Measurements from ENCODE around the gene RBM8A.

RBM8A gene

DNA sequence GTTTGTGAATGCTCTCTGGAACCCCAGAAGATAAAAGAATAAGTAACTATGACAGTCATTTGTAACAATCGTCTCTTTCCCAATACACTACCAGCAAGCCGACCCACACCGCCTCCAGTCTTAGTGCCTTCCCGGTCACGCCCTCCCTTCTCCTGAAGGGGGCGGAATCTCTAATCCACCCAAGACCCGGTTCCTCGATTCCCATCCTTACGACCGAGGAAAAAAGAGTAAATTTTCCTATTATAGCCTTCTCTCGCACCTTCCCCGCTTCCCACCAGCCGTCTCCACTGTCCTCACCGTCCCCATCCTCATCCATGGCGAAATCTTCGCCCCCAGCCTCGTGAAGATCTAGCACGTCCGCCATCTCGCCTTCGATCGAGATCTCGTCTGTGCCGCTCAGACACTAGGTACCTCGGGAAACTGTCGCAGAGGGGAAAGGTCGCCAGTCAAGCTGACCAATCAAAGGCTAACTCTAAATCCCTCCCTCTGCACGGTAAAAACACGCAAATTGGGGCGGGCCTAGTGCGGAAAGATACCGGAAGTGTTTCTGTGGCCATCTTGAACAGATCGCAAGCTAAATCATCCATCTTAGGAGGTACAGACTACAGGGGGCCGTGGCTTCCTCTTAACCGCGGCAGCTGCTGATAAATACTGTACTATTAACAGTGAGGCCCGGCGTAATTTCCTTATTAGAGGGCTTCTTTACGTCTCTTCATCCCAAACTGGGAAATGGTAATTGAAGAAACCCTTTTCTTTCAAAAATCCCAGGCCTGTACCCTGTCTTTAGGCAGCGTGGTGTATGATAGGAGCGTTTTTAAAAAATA, at the start of gene RBM8A:
Gene RBM8A (minus strand): TSS at position 422 of the 824 bp plus-strand sequence. CDS start 58 bp downstream, at position 364.
- peaks cover 36% of the 10 kb centered on the region for H3K36me3 ChIP-seq (ENCODE audit: control insufficient read depth, low read length)
- no peaks in the 10 kb centered on the region for H3K9me3 ChIP-seq (ENCODE audit: control insufficient read depth, insufficient read depth, low read length)
- H3K4me1 ChIP-seq (ENCODE audit: control insufficient read depth, low read length), result peaks cover 22% of the 10 kb centered on the region
- peaks cover 29% of the 10 kb centered on the region for H3K79me2 ChIP-seq (ENCODE audit: control insufficient read depth, low read length)
- TF ChIP-seq, protein P1, sequence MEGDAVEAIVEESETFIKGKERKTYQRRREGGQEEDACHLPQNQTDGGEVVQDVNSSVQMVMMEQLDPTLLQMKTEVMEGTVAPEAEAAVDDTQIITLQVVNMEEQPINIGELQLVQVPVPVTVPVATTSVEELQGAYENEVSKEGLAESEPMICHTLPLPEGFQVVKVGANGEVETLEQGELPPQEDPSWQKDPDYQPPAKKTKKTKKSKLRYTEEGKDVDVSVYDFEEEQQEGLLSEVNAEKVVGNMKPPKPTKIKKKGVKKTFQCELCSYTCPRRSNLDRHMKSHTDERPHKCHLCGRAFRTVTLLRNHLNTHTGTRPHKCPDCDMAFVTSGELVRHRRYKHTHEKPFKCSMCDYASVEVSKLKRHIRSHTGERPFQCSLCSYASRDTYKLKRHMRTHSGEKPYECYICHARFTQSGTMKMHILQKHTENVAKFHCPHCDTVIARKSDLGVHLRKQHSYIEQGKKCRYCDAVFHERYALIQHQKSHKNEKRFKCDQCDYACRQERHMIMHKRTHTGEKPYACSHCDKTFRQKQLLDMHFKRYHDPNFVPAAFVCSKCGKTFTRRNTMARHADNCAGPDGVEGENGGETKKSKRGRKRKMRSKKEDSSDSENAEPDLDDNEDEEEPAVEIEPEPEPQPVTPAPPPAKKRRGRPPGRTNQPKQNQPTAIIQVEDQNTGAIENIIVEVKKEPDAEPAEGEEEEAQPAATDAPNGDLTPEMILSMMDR (IDR thresholded peaks at IDR 0.05; ENCODE audit: low read depth, low read length, poor library complexity, severe bottlenecking), result peak; percentile 87
- no peak for TF ChIP-seq EZH2phosphoT487 (IDR thresholded peaks at IDR 0.05; ENCODE audit: borderline replicate concordance, low read length)
- H4K20me1 ChIP-seq (ENCODE audit: control insufficient read depth, insufficient read depth, low read depth, low read length), result peaks cover 8% of the 10 kb centered on the region; the same call in 1 of the 2 replicates
- H3K4me2 ChIP-seq (ENCODE audit: low read length), result peak within 1 kb of the TSS; percentile 83
- no peaks in the 10 kb centered on the region for H3K27me3 ChIP-seq (ENCODE audit: control insufficient read depth, low read length)
- peak within 1 kb of the TSS; percentile 87 for H3K4me3 ChIP-seq (ENCODE audit: low read length)
- peaks cover 38% of the 10 kb centered on the region for H3F3A ChIP-seq (ENCODE audit: control insufficient read depth, insufficient read depth)
- H3K27ac ChIP-seq (ENCODE audit: low read depth, low read length), result peak within 1 kb of the TSS; percentile 86
- H3K9me2 ChIP-seq (replicated peaks; ENCODE audit: control insufficient read depth, low read length), result no peaks in the 10 kb centered on the region

DNA sequence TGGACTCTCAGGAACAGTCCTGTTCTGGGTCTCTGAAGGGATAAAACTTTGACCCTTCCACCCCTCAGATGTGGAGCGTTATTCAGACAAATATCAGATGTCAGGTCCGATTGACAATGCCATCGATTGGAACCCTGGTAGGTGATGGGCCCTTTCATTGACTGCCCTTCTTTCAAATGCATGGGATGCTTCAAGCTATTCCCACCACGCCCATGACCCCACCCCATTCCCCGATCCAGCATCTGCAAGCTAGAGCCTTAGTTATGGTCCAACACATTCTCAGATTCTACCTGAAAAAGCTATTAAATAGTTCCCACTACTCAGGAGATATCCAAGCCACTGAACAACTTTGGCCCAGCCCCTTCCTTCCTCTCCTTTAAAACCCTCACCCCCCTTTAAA, 49.7 kb upstream of the RBM8A start:
- no peaks in the 10 kb centered on the region for H3K9me3 ChIP-seq (ENCODE audit: control insufficient read depth, insufficient read depth, low read length)
- TF ChIP-seq EZH2phosphoT487 (IDR thresholded peaks at IDR 0.05; ENCODE audit: borderline replicate concordance, low read length), result no peak
- TF ChIP-seq, protein P1 (IDR thresholded peaks at IDR 0.05; ENCODE audit: low read depth, low read length, poor library complexity, severe bottlenecking), result no peak
- H3K27me3 ChIP-seq (ENCODE audit: control insufficient read depth, low read length), result no peaks in the 10 kb centered on the region
- no peak overlapping the region for H3K4me3 ChIP-seq (ENCODE audit: low read length)
- peaks cover 50% of the 10 kb centered on the region for H3K4me1 ChIP-seq (ENCODE audit: control insufficient read depth, low read length)
- peak overlapping the region; percentile 79 for H3K4me2 ChIP-seq (ENCODE audit: low read length)
- H4K20me1 ChIP-seq (ENCODE audit: control insufficient read depth, insufficient read depth, low read depth, low read length), result no peaks in the 10 kb centered on the region
- no peaks in the 10 kb centered on the region for H3K9me2 ChIP-seq (replicated peaks; ENCODE audit: control insufficient read depth, low read length)
- H3K79me2 ChIP-seq (ENCODE audit: control insufficient read depth, low read length), result no peaks in the 10 kb centered on the region
- H3K36me3 ChIP-seq (ENCODE audit: control insufficient read depth, low read length), result peaks cover 19% of the 10 kb centered on the region
- peaks cover 26% of the 10 kb centered on the region for H3F3A ChIP-seq (ENCODE audit: control insufficient read depth, insufficient read depth)
- no peak overlapping the region for H3K27ac ChIP-seq (ENCODE audit: low read depth, low read length)

DNA sequence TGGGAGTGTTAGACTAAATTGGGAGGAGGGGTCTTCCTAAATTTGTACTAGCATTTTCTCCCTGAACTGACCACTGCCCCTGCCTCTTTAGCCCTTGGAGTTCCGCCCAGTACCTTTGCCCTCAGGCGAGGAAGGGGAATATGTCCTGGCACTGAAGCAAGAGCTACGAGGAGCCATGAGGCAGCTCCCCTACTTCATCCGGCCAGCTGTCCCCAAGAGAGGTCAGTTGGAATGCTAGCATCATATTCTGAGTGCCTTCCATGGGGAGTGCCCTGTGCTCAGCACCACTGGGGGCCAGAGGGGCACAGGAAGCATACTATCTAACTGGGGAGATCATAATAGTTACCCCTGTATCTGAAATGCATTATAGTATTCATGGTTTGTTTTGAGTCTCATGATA, 47.9 kb upstream of the RBM8A start:
- no peaks in the 10 kb centered on the region for H3K27me3 ChIP-seq (ENCODE audit: control insufficient read depth, low read length)
- H3K4me1 ChIP-seq (ENCODE audit: control insufficient read depth, low read length), result peaks cover 32% of the 10 kb centered on the region
- H3K36me3 ChIP-seq (ENCODE audit: control insufficient read depth, low read length), result peaks cover 15% of the 10 kb centered on the region
- no peaks in the 10 kb centered on the region for H3K9me3 ChIP-seq (ENCODE audit: control insufficient read depth, insufficient read depth, low read length)
- H3K79me2 ChIP-seq (ENCODE audit: control insufficient read depth, low read length), result no peaks in the 10 kb centered on the region
- H3K9me2 ChIP-seq (replicated peaks; ENCODE audit: control insufficient read depth, low read length), result no peaks in the 10 kb centered on the region
- no peak overlapping the region for H3K27ac ChIP-seq (ENCODE audit: low read depth, low read length)
- TF ChIP-seq, protein P1 (IDR thresholded peaks at IDR 0.05; ENCODE audit: low read depth, low read length, poor library complexity, severe bottlenecking), result no peak
- no peak for TF ChIP-seq EZH2phosphoT487 (IDR thresholded peaks at IDR 0.05; ENCODE audit: borderline replicate concordance, low read length)
- H3F3A ChIP-seq (ENCODE audit: control insufficient read depth, insufficient read depth), result peaks cover 23% of the 10 kb centered on the region
- no peaks in the 10 kb centered on the region for H4K20me1 ChIP-seq (ENCODE audit: control insufficient read depth, insufficient read depth, low read depth, low read length)
- no peak overlapping the region for H3K4me2 ChIP-seq (ENCODE audit: low read length)
- H3K4me3 ChIP-seq (ENCODE audit: low read length), result no peak overlapping the region
